Measurements from ENCODE around the gene ABCA13. TPM values are rescaled to one million over a fixed set of nuclear protein-coding genes. Genes with fewer than 3 reads are reported as not detected.

Gene ABCA13
- total and polyA plus RNA-seq, 7 experiments from 2014 or later = 0.11 to 0.42 TPM; not detected in 5

- Histone ChIP-seq H3K27me3 (ENCODE audit: control insufficient read depth in 2 of 2, insufficient read depth in 2 of 2, low read length in 2 of 2) (no peaks in the 10 kb centered on the region), H3K36me3 (ENCODE audit: control insufficient read depth in 2 of 3, insufficient read depth in 3 of 3, low read length in 3 of 3) (no peaks in the 10 kb centered on the region), H3K4me1 (ENCODE audit: control insufficient read depth in 2 of 2, insufficient read depth in 2 of 2, low read length in 2 of 2) (no peaks in the 10 kb centered on the region), H3K4me3 (ENCODE audit: low read length) (no peak overlapping the region), H3K27ac (ENCODE audit: low read depth, low read length) (no peak overlapping the region), H3K9me3 (ENCODE audit: control insufficient read depth in 2 of 3, low read length in 3 of 3) (no peaks in the 10 kb centered on the region)
- Mint-ChIP-seq H3K4me1 (no peaks in the 10 kb centered on the region), H3K27ac (no peak overlapping the region), H3K36me3 (no peaks in the 10 kb centered on the region), H3K27me3 (no peaks in the 10 kb centered on the region), H3K4me3 (no peak overlapping the region), H3K9me3 (peaks cover 0 to 2% (median 0%) of the 10 kb centered on the region in 11 donors)
- ChIA-PET CTCF (no interaction called here), POLR2A (no interaction called here)
- intact Hi-C loops (cut with micrococcal nuclease) = no loop called here
- no peak for DNase-seq
- no peak for ATAC-seq
Measured at GRCh38 chr7:48667407-48667806, 496.1 kb downstream of the ABCA13 start.

DNA sequence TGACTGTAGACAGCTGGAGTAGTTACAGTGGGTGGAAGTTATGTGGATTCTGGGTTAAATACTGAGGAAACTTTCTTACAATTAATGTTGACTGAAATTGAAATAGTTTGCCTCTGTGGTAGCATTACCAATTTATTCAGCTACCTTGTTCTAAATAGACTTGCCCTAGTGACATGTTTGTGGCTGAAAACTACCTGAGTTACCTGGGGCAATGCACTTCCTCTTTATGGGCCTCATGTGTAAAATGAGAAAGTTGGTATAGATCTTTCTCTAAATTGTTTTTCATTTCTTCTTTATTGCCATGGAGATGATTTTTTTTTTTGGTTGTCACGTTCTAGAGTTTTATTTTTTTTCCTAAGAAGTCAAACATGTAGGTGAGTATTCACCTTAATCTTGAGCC lies 500.4 kb downstream of the ABCA13 start:
- H3K36me3 ChIP-seq (ENCODE audit: control insufficient read depth in 2 of 3, insufficient read depth in 3 of 3, low read length in 3 of 3) = no peaks in the 10 kb centered on the region
- ATAC-seq (no peak), DNase-seq (no peak)
- ChIA-PET POLR2A (no interaction called here), CTCF (no interaction called here)
- H3K4me1 ChIP-seq (ENCODE audit: control insufficient read depth in 2 of 2, insufficient read depth in 2 of 2, low read length in 2 of 2) = no peaks in the 10 kb centered on the region
- Mint-ChIP-seq H3K4me1 (no peaks in the 10 kb centered on the region), H3K9me3 (peaks cover 5 to 26% (median 11%) of the 10 kb centered on the region in 11 donors), H3K27me3 (no peaks in the 10 kb centered on the region), H3K27ac (no peak overlapping the region), H3K4me3 (no peak overlapping the region), H3K36me3 (no peaks in the 10 kb centered on the region)
- no peak overlapping the region for H3K4me3 ChIP-seq (ENCODE audit: low read length)
- intact Hi-C loops (cut with micrococcal nuclease) = no loop called here
- H3K9me3 ChIP-seq (ENCODE audit: control insufficient read depth in 2 of 3, low read length in 3 of 3) = no peaks in the 10 kb centered on the region
- no peaks in the 10 kb centered on the region for H3K27me3 ChIP-seq (ENCODE audit: control insufficient read depth in 2 of 2, insufficient read depth in 2 of 2, low read length in 2 of 2)
- no peak overlapping the region for H3K27ac ChIP-seq (ENCODE audit: low read depth, low read length)

GRCh38 chr7:48681006-48681405 lies 509.7 kb downstream of the ABCA13 start:
- POLR2A ChIA-PET = no interaction called here
- Histone ChIP-seq H3K27me3 (ENCODE audit: control insufficient read depth in 2 of 2, insufficient read depth in 2 of 2, low read length in 2 of 2) (no peaks in the 10 kb centered on the region), H3K4me1 (ENCODE audit: control insufficient read depth in 2 of 2, insufficient read depth in 2 of 2, low read length in 2 of 2) (no peaks in the 10 kb centered on the region), H3K36me3 (ENCODE audit: control insufficient read depth in 2 of 3, insufficient read depth in 3 of 3, low read length in 3 of 3) (no peaks in the 10 kb centered on the region), H3K9me3 (ENCODE audit: control insufficient read depth in 2 of 3, low read length in 3 of 3) (no peaks in the 10 kb centered on the region), H3K4me3 (ENCODE audit: low read length) (no peak overlapping the region), H3K27ac (ENCODE audit: low read depth, low read length) (no peak overlapping the region)
- ATAC-seq (no peak), DNase-seq (no peak)
- H3K27ac Mint-ChIP-seq = no peak overlapping the region
- peaks cover 0 to 1% (median 0%) of the 10 kb centered on the region in 5 donors for H3K36me3 Mint-ChIP-seq
- CTCF ChIA-PET = no interaction called here
- no peaks in the 10 kb centered on the region for H3K4me1 Mint-ChIP-seq
- intact Hi-C loops (cut with micrococcal nuclease) = no loop called here
- peaks cover 0 to 7% (median 5%) of the 10 kb centered on the region in 11 donors for H3K9me3 Mint-ChIP-seq
- H3K27me3 Mint-ChIP-seq = no peaks in the 10 kb centered on the region
- no peak overlapping the region for H3K4me3 Mint-ChIP-seq

- intact Hi-C loops (cut with micrococcal nuclease) = no loop called here
- no peaks in the 10 kb centered on the region for H3K36me3 Mint-ChIP-seq
- no peak overlapping the region for H3K27ac Mint-ChIP-seq
- H3K9me3 Mint-ChIP-seq = peaks cover 0 to 13% (median 4%) of the 10 kb centered on the region in 11 donors
- DNase-seq = no peak
- H3K4me1 Mint-ChIP-seq = no peaks in the 10 kb centered on the region
- no peaks in the 10 kb centered on the region for H3K27me3 ChIP-seq (ENCODE audit: control insufficient read depth in 2 of 2, insufficient read depth in 2 of 2, low read length in 2 of 2)
- H3K27me3 Mint-ChIP-seq = no peaks in the 10 kb centered on the region
- no peaks in the 10 kb centered on the region for H3K9me3 ChIP-seq (ENCODE audit: control insufficient read depth in 2 of 3, low read length in 3 of 3)
- no peak overlapping the region for H3K4me3 ChIP-seq (ENCODE audit: low read length)
- ChIA-PET POLR2A (no interaction called here), CTCF (no interaction called here)
- ATAC-seq = peak; percentile 65
- H3K36me3 ChIP-seq (ENCODE audit: control insufficient read depth in 2 of 3, insufficient read depth in 3 of 3, low read length in 3 of 3) = no peaks in the 10 kb centered on the region
- no peak overlapping the region for H3K4me3 Mint-ChIP-seq
- no peak overlapping the region for H3K27ac ChIP-seq (ENCODE audit: low read depth, low read length)
- H3K4me1 ChIP-seq (ENCODE audit: control insufficient read depth in 2 of 2, insufficient read depth in 2 of 2, low read length in 2 of 2) = no peaks in the 10 kb centered on the region
Measured at GRCh38 chr7:48691788-48692187, 520.5 kb downstream of the ABCA13 start.

Other genes starting within 250 kb of the ABCA13 start
- gene PKD1L1, start 223.0 kb upstream of the ABCA13 start, total RNA-seq = 1 to 10 TPM in 2 of 5 experiments, under 1 TPM in 3; 0.07 to 1.5 (median 0.95) TPM
- under 1 TPM in 1 of 2 donors, not detected in 1; 0.08 TPM for gene PKD1L1, start 223.0 kb upstream of the ABCA13 start, polyA plus RNA-seq
- gene HUS1, start 191.8 kb upstream of the ABCA13 start, total RNA-seq = 10 to 100 TPM; 39.2 to 84.0 (median 79.2) TPM
- gene HUS1, start 191.8 kb upstream of the ABCA13 start, polyA plus RNA-seq = 10 to 100 TPM; 36.1 to 44.0 TPM
- 1 to 10 TPM in 1 of 5 experiments, under 1 TPM in 2, not detected in 2; 0.53 to 1.5 (median 0.84) TPM for gene SUN3, start 142.4 kb upstream of the ABCA13 start, total RNA-seq
- 1 to 10 TPM in 1 of 2 donors, not detected in 1; 2.7 TPM for gene SUN3, start 142.4 kb upstream of the ABCA13 start, polyA plus RNA-seq
- under 1 TPM in 2 of 5 experiments, not detected in 3; 0.17 to 0.80 TPM for gene C7orf57, start 135.9 kb upstream of the ABCA13 start, total RNA-seq
- gene C7orf57, start 135.9 kb upstream of the ABCA13 start, polyA plus RNA-seq = under 1 TPM; 0.08 to 0.13 TPM
- 100 to 1,000 TPM in 1 of 5 experiments, 10 to 100 TPM in 4; 40.2 to 143 (median 89.4) TPM for gene UPP1, start 82.2 kb upstream of the ABCA13 start, total RNA-seq
- gene UPP1, start 82.2 kb upstream of the ABCA13 start, polyA plus RNA-seq = 100 to 1,000 TPM; 119 to 121 TPM